ENCODE data around the gene HBD. TPM values are rescaled to one million over a fixed set of nuclear protein-coding genes. Genes with fewer than 3 reads are reported as not detected.

The HBD gene
- total RNA-seq, 1 donor from 2014 or later, result not detected

GRCh38 chr11:5246772-5247471, 12.6 kb upstream of the HBD start:
- no peaks in the 10 kb centered on the region for H3K36me3 Mint-ChIP-seq
- DNase-seq (ENCODE audit: extremely low spot score, unreplicated experiment), result no peak
- H3K27ac Mint-ChIP-seq, result no peak overlapping the region
- H3K4me1 Mint-ChIP-seq (ENCODE audit: unreplicated experiment), result no peaks in the 10 kb centered on the region
- TF ChIP-seq CTCF (conservative IDR thresholded peaks at IDR 0.05), result no peak
- peaks cover 7% of the 10 kb centered on the region for H3K27me3 Mint-ChIP-seq
- H3K9me3 Mint-ChIP-seq, result no peaks in the 10 kb centered on the region
- H3K4me3 Mint-ChIP-seq, result no peak overlapping the region

- DNase-seq (ENCODE audit: extremely low spot score, unreplicated experiment), result no peak
- Mint-ChIP-seq H3K4me3 (no peak overlapping the region), H3K27me3 (peaks cover 7% of the 10 kb centered on the region), H3K9me3 (no peaks in the 10 kb centered on the region), H3K36me3 (no peaks in the 10 kb centered on the region), H3K27ac (no peak overlapping the region), H3K4me1 (ENCODE audit: unreplicated experiment) (no peaks in the 10 kb centered on the region)
- no peak for TF ChIP-seq CTCF (conservative IDR thresholded peaks at IDR 0.05)
Observed at GRCh38 chr11:5245155-5245554, 10.9 kb upstream of the HBD start.

GRCh38 chr11:5243816-5244180, 9.5 kb upstream of the HBD start:
- H3K4me1 Mint-ChIP-seq (ENCODE audit: unreplicated experiment), result no peaks in the 10 kb centered on the region
- no peak overlapping the region for H3K4me3 Mint-ChIP-seq
- no peak for DNase-seq (ENCODE audit: extremely low spot score, unreplicated experiment)
- H3K27ac Mint-ChIP-seq, result no peak overlapping the region
- no peak for TF ChIP-seq CTCF (conservative IDR thresholded peaks at IDR 0.05)
- peaks cover 9% of the 10 kb centered on the region for H3K27me3 Mint-ChIP-seq
- no peaks in the 10 kb centered on the region for H3K9me3 Mint-ChIP-seq
- no peaks in the 10 kb centered on the region for H3K36me3 Mint-ChIP-seq

- H3K27ac Mint-ChIP-seq, result no peak overlapping the region
- no peak overlapping the region for H3K4me3 Mint-ChIP-seq
- no peaks in the 10 kb centered on the region for H3K4me1 Mint-ChIP-seq (ENCODE audit: unreplicated experiment)
- DNase-seq (ENCODE audit: extremely low spot score, unreplicated experiment), result no peak
- no peaks in the 10 kb centered on the region for H3K9me3 Mint-ChIP-seq
- peaks cover 9% of the 10 kb centered on the region for H3K27me3 Mint-ChIP-seq
- no peaks in the 10 kb centered on the region for H3K36me3 Mint-ChIP-seq
- no peak for TF ChIP-seq CTCF (conservative IDR thresholded peaks at IDR 0.05)
Observed at GRCh38 chr11:5242933-5243815, 8.9 kb upstream of the HBD start.

GRCh38 chr11:5242208-5242607, 7.9 kb upstream of the HBD start:
- Mint-ChIP-seq H3K36me3 (no peaks in the 10 kb centered on the region), H3K9me3 (no peaks in the 10 kb centered on the region), H3K4me3 (no peak overlapping the region), H3K4me1 (ENCODE audit: unreplicated experiment) (no peaks in the 10 kb centered on the region), H3K27ac (no peak overlapping the region), H3K27me3 (peaks cover 9% of the 10 kb centered on the region)
- DNase-seq (ENCODE audit: extremely low spot score, unreplicated experiment), result no peak
- no peak for TF ChIP-seq CTCF (conservative IDR thresholded peaks at IDR 0.05)
